ENCODE data around the gene ARHGAP6. TPM values are rescaled to one million over a fixed set of nuclear protein-coding genes. Genes with fewer than 3 reads are reported as not detected.

Gene ARHGAP6
- total and polyA plus RNA-seq, 2 donors (not counting 3 experiments of a cell fraction or from before 2014, with no cell fraction given) = 0.69 to 0.83 TPM

DNA sequence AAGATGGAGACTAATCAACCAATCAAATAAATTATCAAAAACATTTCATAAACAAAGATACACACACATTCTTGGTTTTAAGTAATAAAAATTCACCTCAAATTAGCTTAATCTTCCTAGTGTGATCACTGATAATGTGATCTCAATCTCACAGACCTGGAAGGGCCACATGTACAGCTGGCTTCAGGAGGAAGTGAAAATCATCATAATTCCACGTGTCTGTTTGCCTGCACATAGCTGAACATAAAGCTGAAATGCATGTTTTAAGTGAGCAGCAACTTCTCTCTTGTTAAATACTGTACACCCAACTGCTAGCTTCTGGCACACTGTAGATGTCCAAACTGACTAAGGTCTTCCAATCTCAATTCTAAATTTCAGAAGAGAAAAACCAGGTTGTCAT, 53.8 kb downstream of the ARHGAP6 start:
- TF ChIP-seq GATA2 (IDR thresholded peaks at IDR 0.05; ENCODE audit: insufficient read depth, insufficient read length, low read depth, low read length) = no peak
- TF ChIP-seq POLR2AphosphoS5 (IDR thresholded peaks at IDR 0.05; ENCODE audit: insufficient read depth, low read depth, low read length) = no peak
- TF ChIP-seq, protein P1, sequence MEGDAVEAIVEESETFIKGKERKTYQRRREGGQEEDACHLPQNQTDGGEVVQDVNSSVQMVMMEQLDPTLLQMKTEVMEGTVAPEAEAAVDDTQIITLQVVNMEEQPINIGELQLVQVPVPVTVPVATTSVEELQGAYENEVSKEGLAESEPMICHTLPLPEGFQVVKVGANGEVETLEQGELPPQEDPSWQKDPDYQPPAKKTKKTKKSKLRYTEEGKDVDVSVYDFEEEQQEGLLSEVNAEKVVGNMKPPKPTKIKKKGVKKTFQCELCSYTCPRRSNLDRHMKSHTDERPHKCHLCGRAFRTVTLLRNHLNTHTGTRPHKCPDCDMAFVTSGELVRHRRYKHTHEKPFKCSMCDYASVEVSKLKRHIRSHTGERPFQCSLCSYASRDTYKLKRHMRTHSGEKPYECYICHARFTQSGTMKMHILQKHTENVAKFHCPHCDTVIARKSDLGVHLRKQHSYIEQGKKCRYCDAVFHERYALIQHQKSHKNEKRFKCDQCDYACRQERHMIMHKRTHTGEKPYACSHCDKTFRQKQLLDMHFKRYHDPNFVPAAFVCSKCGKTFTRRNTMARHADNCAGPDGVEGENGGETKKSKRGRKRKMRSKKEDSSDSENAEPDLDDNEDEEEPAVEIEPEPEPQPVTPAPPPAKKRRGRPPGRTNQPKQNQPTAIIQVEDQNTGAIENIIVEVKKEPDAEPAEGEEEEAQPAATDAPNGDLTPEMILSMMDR (IDR thresholded peaks at IDR 0.05; ENCODE audit: extremely low read depth in 1 of 2, insufficient read depth in 1 of 2, low read depth in 1 of 2, low read length in 2 of 2) = no peak
- TF ChIP-seq EZH2 (IDR thresholded peaks at IDR 0.05; ENCODE audit: borderline replicate concordance, low read depth, low read length, severe bottlenecking) = no peak
- TF ChIP-seq MYC (IDR thresholded peaks at IDR 0.05; ENCODE audit: low read depth, low read length) = no peak
- TF ChIP-seq POLR2A (IDR thresholded peaks at IDR 0.05; ENCODE audit: low read depth, low read length) = no peak
- TF ChIP-seq FOS (IDR thresholded peaks at IDR 0.05; ENCODE audit: borderline replicate concordance, insufficient read depth, low read length) = no peak
- TF ChIP-seq, protein P2, sequence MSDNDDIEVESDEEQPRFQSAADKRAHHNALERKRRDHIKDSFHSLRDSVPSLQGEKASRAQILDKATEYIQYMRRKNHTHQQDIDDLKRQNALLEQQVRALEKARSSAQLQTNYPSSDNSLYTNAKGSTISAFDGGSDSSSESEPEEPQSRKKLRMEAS (IDR thresholded peaks at IDR 0.05; ENCODE audit: insufficient read depth, insufficient read length) = no peak
- TF ChIP-seq JUN (IDR thresholded peaks at IDR 0.05; ENCODE audit: borderline replicate concordance, insufficient read depth, insufficient read length, low read depth) = no peak
- FAIRE-seq (no peak), DNase-seq (ENCODE audit: low read depth, low spot score) (no peak)
- Histone ChIP-seq H3K27me3 (ENCODE audit: control insufficient read depth in 2 of 2, insufficient read depth in 2 of 2, low read length in 2 of 2) (no peaks in the 10 kb centered on the region), H2AFZ (ENCODE audit: low read depth, low read length) (no peak overlapping the region), H3K9me1 (replicated peaks; ENCODE audit: control insufficient read depth, extremely low read depth, insufficient read depth, low read length) (no peaks in the 10 kb centered on the region), H3K4me3 (replicated peaks in 1 of 3; ENCODE audit: insufficient read depth in 1 of 3, low read depth in 1 of 3, low read length in 3 of 3) (no peak overlapping the region), H3K4me1 (ENCODE audit: control insufficient read depth, extremely low read depth, insufficient read depth, low read length) (no peaks in the 10 kb centered on the region), H3K9ac (replicated peaks; ENCODE audit: extremely low read depth, insufficient read depth, low read length) (no peak overlapping the region), H3K79me2 (ENCODE audit: control insufficient read depth, insufficient read depth, low read length) (no peaks in the 10 kb centered on the region), H3K27ac (ENCODE audit: insufficient read depth, low read depth, low read length) (no peak overlapping the region), H3K9me3 (replicated peaks; ENCODE audit: control insufficient read depth, insufficient read depth, low read length) (no peaks in the 10 kb centered on the region), H4K20me1 (replicated peaks; ENCODE audit: control insufficient read depth, extremely low read depth, insufficient read depth, low read length) (no peaks in the 10 kb centered on the region), H3K4me2 (ENCODE audit: insufficient read depth, low read length) (no peak overlapping the region), H3K36me3 (ENCODE audit: control insufficient read depth in 2 of 2, extremely low read depth in 1 of 2, insufficient read depth in 2 of 2, low read length in 2 of 2) (no peaks in the 10 kb centered on the region)
- no TSS peak for BruUV-seq (replicated peaks)
- intact Hi-C loops (cut with micrococcal nuclease) = no loop called here
- CTCF ChIA-PET = interaction anchor here (0.7 kb wide), 1 partner anchor 53 kb away, joined by 3 read pairs; no protein-coding TSS in a partner anchor
- POLR2A ChIA-PET = no interaction called here
- dilution Hi-C loops (cut with MboI; ENCODE audit: extremely low pct_ligation_motif_present, low sequenced_read_pairs) = no loop called here
